NCI-H510A treated with DMSO at 0.1 percent for 48 hours (cell line): ENCODE measurements around the gene TFR2.
A peak's percentile ranks its signal among the peaks of the same experiment; 100 is the strongest.

Experiments used
- DNase-seq: peaks from one replicate; lab custom pipeline; 2025; lab: John Stamatoyannopoulos, UW

TFR2 gene

GRCh38 chr7:100585511-100586265 is 55.7 kb downstream of the TFR2 start, which contains the start of gene LRCH4:
Gene LRCH4 (minus strand): TSS chr7:100586129. CDS start chr7:100586100, 29 bp downstream.
- DNase-seq: peak; percentile 48

- DNase-seq: peak; percentile 48
Measured at GRCh38 chr7:100584683-100585510, 56.5 kb downstream of the TFR2 start.

- DNase-seq: no peak
Measured at GRCh38 chr7:100584054-100584682, 57.2 kb downstream of the TFR2 start.

- DNase-seq: no peak
Measured at GRCh38 chr7:100583132-100584053, 58.0 kb downstream of the TFR2 start.

- no peak for DNase-seq
Measured at GRCh38 chr7:100582650-100583049, 58.7 kb downstream of the TFR2 start.

GRCh38 chr7:100582041-100582579 is 59.2 kb downstream of the TFR2 start:
- DNase-seq: no peak

GRCh38 chr7:100580466-100581283 is 60.7 kb downstream of the TFR2 start:
- DNase-seq: no peak

- no peak for DNase-seq
Measured at GRCh38 chr7:100578246-100579183, 62.8 kb downstream of the TFR2 start.

GRCh38 chr7:100577507-100577906 is 63.8 kb downstream of the TFR2 start:
- no peak for DNase-seq

- no peak for DNase-seq
Measured at GRCh38 chr7:100577103-100577502, 64.2 kb downstream of the TFR2 start.

- no peak for DNase-seq
Measured at GRCh38 chr7:100576384-100576993, 64.9 kb downstream of the TFR2 start.

GRCh38 chr7:100575746-100576383 is 65.5 kb downstream of the TFR2 start:
- no peak for DNase-seq

- no peak for DNase-seq
Measured at GRCh38 chr7:100575206-100575631, 66.1 kb downstream of the TFR2 start.

GRCh38 chr7:100574362-100575205 is 66.8 kb downstream of the TFR2 start:
- DNase-seq: no peak

GRCh38 chr7:100573691-100574361 is 67.5 kb downstream of the TFR2 start, which contains the start of gene SAP25:
Gene SAP25 (minus strand): TSS chr7:100573900. CDS start chr7:100573742, 158 bp downstream.
- no peak for DNase-seq

- DNase-seq: no peak
Measured at GRCh38 chr7:100572949-100573675, 68.2 kb downstream of the TFR2 start.
